WTC11 (cell line): Measurements from ENCODE around the gene ZBTB12. TPM values are rescaled to one million over a fixed set of nuclear protein-coding genes. Genes with fewer than 3 reads are reported as not detected.
"Not testable (repeated sequence)": the region's sequence is repeated elsewhere in the genome, so short reads cannot be mapped to it uniquely, and the experiment has no call there.

Experiments
- ATAC-seq: fragments of 200-7000 bp; cut with Tn5 transposase; 2 replicates; pipeline ENCODE4 v1.10.0; 2021; ENCODE audit warnings: mild to moderate bottlenecking, moderate library complexity
- CTCF ChIA-PET: fragments of 300-600 bp; sonication (Branson Sonifier 250); formaldehyde crosslinking; loops from one replicate; lab custom pipeline; 2021; ENCODE audit warnings: antibody characterized with exemption; lab: Charles Lee
- POLR2A ChIA-PET: fragments of 350-600 bp; sonication (Branson Sonifier 250); formaldehyde crosslinking; loops from one replicate; lab custom pipeline; 2021; ENCODE audit warnings: antibody characterized with exemption; lab: Charles Lee
- DNase-seq: peaks from one replicate; pipeline ENCODE4 v3.0.0; 2021; ENCODE audit warnings: low spot score
- H3K27ac Mint-ChIP-seq: 2 replicates; pipeline ENCODE4 v1.8.0; 2021; ENCODE audit warnings: mixed read lengths
- H3K27me3 Mint-ChIP-seq: 2 replicates; pipeline ENCODE4 v1.8.0; 2021; ENCODE audit warnings: low read depth, mild to moderate bottlenecking, moderate library complexity, mixed read lengths
- H3K36me3 Mint-ChIP-seq: 2 replicates; pipeline ENCODE4 v1.8.0; 2021; ENCODE audit warnings: mixed read lengths
- H3K4me1 Mint-ChIP-seq: 2 replicates; pipeline ENCODE4 v1.8.0; 2022; ENCODE audit warnings: mixed read lengths
- H3K4me3 Mint-ChIP-seq: 2 replicates; pipeline ENCODE4 v1.8.0; 2021; ENCODE audit warnings: mild to moderate bottlenecking, moderate library complexity, mixed read lengths
- H3K9me3 Mint-ChIP-seq: 2 replicates; pipeline ENCODE4 v1.8.0; 2021; ENCODE audit warnings: mixed read lengths
- AR ChIP-seq: fragments of 250-450 bp; sonication (Bioruptor Pico); IDR thresholded peaks from 2 replicates; pipeline ENCODE4 v1.9.0; 2021; ENCODE audit warnings: mild to moderate bottlenecking
- E2F4 ChIP-seq: sonication (generic); formaldehyde crosslinking; IDR thresholded peaks from 2 replicates; pipeline ENCODE4 v1.8.1; 2022; ENCODE audit warnings: low read depth, mild to moderate bottlenecking, moderate library complexity, missing genetic modification reagents, borderline replicate concordance
- GABPB1 ChIP-seq: sonication (generic); formaldehyde crosslinking; IDR thresholded peaks from 2 replicates; pipeline ENCODE4 v1.8.1; 2023; ENCODE audit warnings: mild to moderate bottlenecking, missing genetic modification reagents
- GRHL2 ChIP-seq: fragments of 250-450 bp; sonication (Bioruptor Pico); IDR thresholded peaks from 2 replicates; pipeline ENCODE4 v1.8.0; 2022; ENCODE audit warnings: mild to moderate bottlenecking, moderate library complexity; ENCODE audit not compliant: insufficient replicate concordance, severe bottlenecking
- IRF2 ChIP-seq: sonication (generic); formaldehyde crosslinking; IDR thresholded peaks from 2 replicates; pipeline ENCODE4 v1.8.0; 2022; ENCODE audit warnings: low read depth, missing genetic modification reagents, borderline replicate concordance
- MAX ChIP-seq: sonication (generic); formaldehyde crosslinking; IDR thresholded peaks from 2 replicates; pipeline ENCODE4 v1.8.0; 2022; ENCODE audit warnings: mild to moderate bottlenecking, missing genetic modification reagents
- MLX ChIP-seq: sonication (generic); formaldehyde crosslinking; IDR thresholded peaks from 2 replicates; pipeline ENCODE4 v1.8.1; 2023; ENCODE audit warnings: mild to moderate bottlenecking, missing genetic modification reagents, moderate library complexity
- MXD4 ChIP-seq: fragments of 250-450 bp; sonication (Bioruptor Pico); IDR thresholded peaks from 2 replicates; pipeline ENCODE4 v1.8.0; 2021; ENCODE audit warnings: mild to moderate bottlenecking, moderate library complexity, borderline replicate concordance
- MYBL2 ChIP-seq: sonication (generic); formaldehyde crosslinking; IDR thresholded peaks from 2 replicates; pipeline ENCODE4 v1.8.1; 2023; ENCODE audit warnings: mild to moderate bottlenecking, moderate library complexity, missing genetic modification reagents
- NFE2L1 ChIP-seq: sonication (generic); formaldehyde crosslinking; IDR thresholded peaks from 2 replicates; pipeline ENCODE4 v1.8.1; 2023; ENCODE audit warnings: missing genetic modification reagents
- NFYB ChIP-seq: sonication (generic); formaldehyde crosslinking; conservative IDR thresholded peaks from 2 replicates; pipeline ENCODE4 v1.8.0; 2022; ENCODE audit warnings: low read depth, missing genetic modification reagents
- NR3C1 ChIP-seq: sonication (generic); formaldehyde crosslinking; conservative IDR thresholded peaks from 2 replicates; pipeline ENCODE4 v1.8.1; 2023; ENCODE audit warnings: low read depth, mild to moderate bottlenecking, missing genetic modification reagents
- PREB ChIP-seq: sonication (generic); formaldehyde crosslinking; IDR thresholded peaks from 2 replicates; pipeline ENCODE4 v1.8.1; 2022; ENCODE audit warnings: mild to moderate bottlenecking, missing genetic modification reagents, moderate library complexity, borderline replicate concordance
- TCF7 ChIP-seq: sonication (generic); formaldehyde crosslinking; IDR thresholded peaks from 2 replicates; pipeline ENCODE4 v1.8.0; 2022; ENCODE audit warnings: mild to moderate bottlenecking, low read depth, missing genetic modification reagents, moderate library complexity
- TEAD1 ChIP-seq: sonication (generic); formaldehyde crosslinking; IDR thresholded peaks from 2 replicates; pipeline ENCODE4 v1.8.0; 2022; ENCODE audit warnings: mild to moderate bottlenecking, missing genetic modification reagents
- USF1 ChIP-seq: sonication (generic); formaldehyde crosslinking; IDR thresholded peaks from 2 replicates; pipeline ENCODE4 v1.8.0; 2022; ENCODE audit warnings: mild to moderate bottlenecking, missing genetic modification reagents
- USF2 ChIP-seq: sonication (generic); formaldehyde crosslinking; IDR thresholded peaks from 2 replicates; pipeline ENCODE4 v1.8.1; 2023; ENCODE audit warnings: mild to moderate bottlenecking, missing genetic modification reagents, moderate library complexity
- ZMAT4 ChIP-seq: fragments of 250-450 bp; sonication (Bioruptor Pico); IDR thresholded peaks from 2 replicates; pipeline ENCODE4 v1.9.0; 2021; ENCODE audit warnings: mild to moderate bottlenecking
- ZNF121 ChIP-seq: sonication (generic); formaldehyde crosslinking; IDR thresholded peaks from 2 replicates; pipeline ENCODE4 v1.8.0; 2023; ENCODE audit warnings: missing genetic modification reagents
- ZNF138 ChIP-seq: sonication (generic); formaldehyde crosslinking; conservative IDR thresholded peaks from 2 replicates; pipeline ENCODE4 v1.8.1; 2022; ENCODE audit warnings: mild to moderate bottlenecking, moderate library complexity, missing genetic modification reagents
- ZNF416 ChIP-seq: fragments of 250-450 bp; sonication (Bioruptor Pico); IDR thresholded peaks from 2 replicates; pipeline ENCODE4 v1.9.0; 2021; ENCODE audit warnings: mild to moderate bottlenecking, inconsistent platforms
- ZNF671 ChIP-seq: fragments of 250-450 bp; sonication (Bioruptor Pico); IDR thresholded peaks from 2 replicates; pipeline ENCODE4 v1.8.0; 2021; ENCODE audit warnings: mild to moderate bottlenecking
- total RNA-seq: library from RNA; stranded (reverse); gene quantifications from 3 replicates; pipeline ENCODE4 v1.2.3, GENCODE V29; 2021

Gene ZBTB12
- total RNA-seq, 1 experiment from 2014 or later, result 24.0 TPM

GRCh38 chr6:31864818-31865204 lies 37.1 kb downstream of the ZBTB12 start (continued):
- TF ChIP-seq AR, result no peak
- no peak for TF ChIP-seq MAX (CRISPR knock-in tag)
- no peak for TF ChIP-seq TCF7 (CRISPR knock-in tag)
- no peak for TF ChIP-seq MYBL2 (CRISPR knock-in tag)
- no peak for TF ChIP-seq ZNF416
- no peak for TF ChIP-seq GRHL2 (CRISPR knock-in tag)
- no peak for TF ChIP-seq ZNF138 (CRISPR knock-in tag)
- TF ChIP-seq MXD4 (CRISPR knock-in tag), result no peak
- TF ChIP-seq E2F4, result no peak
- no peak for TF ChIP-seq NFYB (CRISPR knock-in tag)

- Mint-ChIP-seq H3K4me3 (peak overlapping the region; percentile 97), H3K4me1 (peaks cover 19% of the 10 kb centered on the region), H3K27ac (peak overlapping the region; percentile 99; the same call in 1 of the 2 replicates)
- not testable (repeated sequence) for ATAC-seq, H3K36me3 Mint-ChIP-seq, H3K27me3 Mint-ChIP-seq, H3K9me3 Mint-ChIP-seq, DNase-seq
- ChIA-PET CTCF (interaction anchor here (0.6 to 2.3 kb wide), 12 partner anchors 15 to 313 kb away, joined by 3 to 17 read pairs (median 4); partner anchors contain the start of genes LSM2, LY6G5C, MSH5 and VARS1), POLR2A (interaction anchor here (0.6 to 1.9 kb wide), 6 partner anchors 37 to 288 kb away, joined by 3 to 13 read pairs (median 6); partner anchors contain the start of genes DDAH2, HSPA1B, MSH5 and PRRT1)
These were observed 37.7 kb downstream of the ZBTB12 start for GRCh38 chr6:31864123-31864562.

GRCh38 chr6:31862344-31863235 lies 39.3 kb downstream of the ZBTB12 start, which contains the start of gene NEU1:
Gene NEU1, minus strand, starts transcription at chr6:31862821. Its CDS starts 45 bp downstream, at chr6:31862776.
- Mint-ChIP-seq H3K27ac (peak within 1 kb of the TSS; percentile 99), H3K36me3 (peaks cover 14% of the 10 kb centered on the region), H3K4me3 (peak within 1 kb of the TSS; percentile 97), H3K9me3 (no peaks in the 10 kb centered on the region), H3K27me3 (peaks cover 2% of the 10 kb centered on the region; the same call in 1 of the 2 replicates), H3K4me1 (peaks cover 19% of the 10 kb centered on the region)
- ATAC-seq, result peak; percentile 93
- DNase-seq, result peak; percentile 99
- ChIA-PET CTCF (interaction anchor here (0.6 to 2.3 kb wide), 25 partner anchors 16 to 1548 kb away, joined by 3 to 17 read pairs (median 4); partner anchors contain the start of genes BAG6, LSM2, LY6G5C and MSH5), POLR2A (interaction anchor here (0.5 to 1.9 kb wide), 20 partner anchors 11 to 316 kb away, joined by 3 to 13 read pairs (median 4); partner anchors contain the start of genes ATP6V1G2, BAG6, DDAH2 and EHMT2)
- TF ChIP-seq PREB (CRISPR knock-in tag) (no peak; the same call in 1 of the 2 replicates), GRHL2 (CRISPR knock-in tag) (no peak), USF2 (CRISPR knock-in tag) (peak; percentile 98), GABPB1 (CRISPR knock-in tag) (peak; percentile 42; the same call in 1 of the 2 replicates), MLX (CRISPR knock-in tag) (no peak), NFE2L1 (CRISPR knock-in tag) (0 out of 2 replicates have a peak, but pooled peaks have one; percentile 22), TEAD1 (CRISPR knock-in tag) (no peak), ZNF121 (CRISPR knock-in tag) (peak; percentile 66; the same call in 1 of the 2 replicates), NR3C1 (CRISPR knock-in tag) (no peak), IRF2 (CRISPR knock-in tag) (no peak), ZMAT4 (CRISPR knock-in tag) (no peak), USF1 (CRISPR knock-in tag) (peak; percentile 98), ZNF671 (CRISPR knock-in tag) (no peak)
